ENCODE data around the gene KCNMB2.

DNA sequence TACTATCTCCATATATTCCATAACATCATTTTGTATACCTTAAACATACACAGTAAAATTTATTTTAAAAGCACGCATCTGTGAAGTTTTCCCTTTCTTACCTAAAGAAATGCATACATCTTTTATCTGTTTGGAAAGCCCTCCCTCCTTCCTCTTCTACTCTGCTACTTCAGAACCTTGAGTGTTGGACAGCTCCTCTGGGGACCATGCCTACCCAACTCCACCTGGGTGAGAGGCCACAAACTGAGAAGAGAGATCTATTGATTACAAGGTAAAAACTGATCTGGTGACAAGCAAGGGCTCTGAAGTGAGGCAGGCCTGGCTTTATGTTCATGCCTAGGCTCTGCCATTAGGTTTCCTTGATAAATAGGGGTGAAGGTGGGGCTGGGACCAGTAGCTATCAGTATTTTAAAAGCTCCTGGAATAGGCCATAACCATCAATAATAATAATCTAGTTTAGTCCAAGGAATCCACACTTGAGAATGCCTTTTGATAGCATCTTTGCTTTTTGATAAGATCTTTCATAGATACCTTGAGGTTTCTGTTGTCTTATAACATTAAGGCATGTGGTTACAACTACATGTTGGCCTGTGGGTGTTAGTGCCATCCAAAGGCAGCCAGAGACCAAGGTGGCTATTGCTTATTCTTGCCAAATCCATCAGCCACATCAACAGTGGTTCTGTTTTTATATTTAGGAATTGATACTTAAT lies 148.8 kb downstream of the KCNMB2 start:
- TF ChIP-seq RFX5 (IDR thresholded peaks at IDR 0.05; ENCODE audit: low read length) (no peak), ELF1 (IDR thresholded peaks at IDR 0.05) (no peak), NRF1 (IDR thresholded peaks at IDR 0.05; ENCODE audit: low read depth, low read length) (no peak), TAF1 (IDR thresholded peaks at IDR 0.05; ENCODE audit: borderline replicate concordance, low read depth, low read length) (no peak)
- TF ChIP-seq, protein P1, sequence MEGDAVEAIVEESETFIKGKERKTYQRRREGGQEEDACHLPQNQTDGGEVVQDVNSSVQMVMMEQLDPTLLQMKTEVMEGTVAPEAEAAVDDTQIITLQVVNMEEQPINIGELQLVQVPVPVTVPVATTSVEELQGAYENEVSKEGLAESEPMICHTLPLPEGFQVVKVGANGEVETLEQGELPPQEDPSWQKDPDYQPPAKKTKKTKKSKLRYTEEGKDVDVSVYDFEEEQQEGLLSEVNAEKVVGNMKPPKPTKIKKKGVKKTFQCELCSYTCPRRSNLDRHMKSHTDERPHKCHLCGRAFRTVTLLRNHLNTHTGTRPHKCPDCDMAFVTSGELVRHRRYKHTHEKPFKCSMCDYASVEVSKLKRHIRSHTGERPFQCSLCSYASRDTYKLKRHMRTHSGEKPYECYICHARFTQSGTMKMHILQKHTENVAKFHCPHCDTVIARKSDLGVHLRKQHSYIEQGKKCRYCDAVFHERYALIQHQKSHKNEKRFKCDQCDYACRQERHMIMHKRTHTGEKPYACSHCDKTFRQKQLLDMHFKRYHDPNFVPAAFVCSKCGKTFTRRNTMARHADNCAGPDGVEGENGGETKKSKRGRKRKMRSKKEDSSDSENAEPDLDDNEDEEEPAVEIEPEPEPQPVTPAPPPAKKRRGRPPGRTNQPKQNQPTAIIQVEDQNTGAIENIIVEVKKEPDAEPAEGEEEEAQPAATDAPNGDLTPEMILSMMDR (IDR thresholded peaks at IDR 0.05) = no peak

Data from SK-N-SH (cell line).